Measurements from ENCODE around the gene SFXN1.

SFXN1 gene

GRCh38 chr5:175573493-175574269 is 95.3 kb downstream of the SFXN1 start:
- no peak for DNase-seq (ENCODE audit: low spot score)

- no peak for DNase-seq (ENCODE audit: low spot score)
These were observed 96.9 kb downstream of the SFXN1 start for GRCh38 chr5:175575301-175575700.

- DNase-seq (ENCODE audit: low spot score) = no peak
These were observed 97.7 kb downstream of the SFXN1 start for GRCh38 chr5:175576096-175576495.

GRCh38 chr5:175576591-175576990 is 98.2 kb downstream of the SFXN1 start:
- no peak for DNase-seq (ENCODE audit: low spot score)
